OCI-LY1 (cell line): ENCODE measurements around the gene GNG3.

ENCODE experiments used
- CTCF ChIP-seq: fragments of 200-600 bp; sonication (generic), shearing (Covaris generic); IDR thresholded peaks from 2 replicates; pipeline ENCODE4 v1.5.1; 2017; ENCODE audit warnings: mild to moderate bottlenecking, antibody characterized with exemption, low read length, moderate library complexity, mixed read lengths
- EZH2 ChIP-seq: fragments of 200-600 bp; sonication (generic), shearing (Covaris generic); IDR thresholded peaks from 2 replicates; pipeline ENCODE4 v1.8.0; 2017; ENCODE audit warnings: borderline replicate concordance, mixed run types, mild to moderate bottlenecking, antibody characterized with exemption, low read length, moderate library complexity, mixed read lengths

- TF ChIP-seq CTCF = no peak
- no peak for TF ChIP-seq EZH2
Measured at GRCh38 chr11:62712276-62712812, 4.9 kb downstream of the GNG3 start.
